HepG2 (cell line): ENCODE measurements around the gene LRRC8E. TPM values are rescaled to one million over a fixed set of nuclear protein-coding genes. Genes with fewer than 3 reads are reported as not detected.

Experiments
- ATAC-seq: fragments of 200-7000 bp; cut with Tn5 transposase; 3 replicates; pipeline ENCODE4 v1.9.1; 2020; ENCODE audit warnings: mild to moderate bottlenecking, moderate library complexity
- BruUV-seq: library from RNA; stranded (reverse); fragments of 400-500 nt; replicated peaks from 2 replicates; lab custom pipeline; 2021; lab: Mats Ljungman, UMichigan
- CTCF ChIA-PET: fragments of 300-600 bp; formaldehyde crosslinking; extraction: SDS; loops from one replicate; lab custom pipeline; 2021; ENCODE audit warnings: low total read pairs, inconsistent platforms, low intra/inter-chr PET ratio; lab: Yijun Ruan, JAX
- POLR2A ChIA-PET: fragments of 350-600 bp; sonication (Branson Sonifier 250); formaldehyde crosslinking; loops from one replicate; lab custom pipeline; 2020; ENCODE audit warnings: antibody characterized with exemption, inconsistent platforms; lab: Yijun Ruan, JAX
- DNase-seq: peaks from one replicate; pipeline ENCODE4 v3.0.0-alpha.2; 2015; ENCODE audit warnings: low spot score
- FAIRE-seq: peaks from 3 replicates; lab custom pipeline; 2011; peaks lifted over from hg19 to GRCh38; lab: Jason Lieb, UNC
- H2AFZ ChIP-seq: one replicate; pipeline ENCODE4 v1.6.1; 2011; ENCODE audit warnings: low read length, inconsistent platforms
- H3K27ac ChIP-seq: fragments of 300-600 bp; 3 replicates; pipeline ENCODE4 v1.8.0; 2011; ENCODE audit warnings: mixed run types, mild to moderate bottlenecking, mixed read lengths, low read length, inconsistent platforms; ENCODE audit not compliant: insufficient read depth; ENCODE audit errors: extremely low read length
- H3K27me3 ChIP-seq, 2 experiments: fragments of 200-600 bp in 1 of 2; 2 replicates in 1 of 2; 3 replicates in 1 of 2; pipeline versions ENCODE4 v1.6.0 to v1.8.0; 2011; ENCODE audit warnings: low read length in 2 of 2, mild to moderate bottlenecking in 2 of 2, moderate library complexity in 2 of 2, inconsistent platforms in 1 of 2; ENCODE audit not compliant: insufficient read depth in 2 of 2, control insufficient read depth in 1 of 2
- H3K36me3 ChIP-seq, 2 experiments: fragments of 200-600 bp in 1 of 2; replicated peaks in 1 of 2; 2 replicates in 1 of 2; 3 replicates in 1 of 2; pipeline versions ENCODE4 v1.5.1 to v1.8.0; 2011; ENCODE audit warnings: low read length in 2 of 2, inconsistent platforms in 1 of 2; ENCODE audit not compliant: insufficient read depth in 2 of 2, control insufficient read depth in 1 of 2
- H3K4me1 ChIP-seq: 2 replicates; pipeline ENCODE4 v1.5.1; 2012; ENCODE audit warnings: low read length, inconsistent platforms; ENCODE audit not compliant: insufficient read depth
- H3K4me2 ChIP-seq: 2 replicates; pipeline ENCODE4 v1.6.0; 2011; ENCODE audit warnings: low read depth, low read length, inconsistent platforms
- H3K4me3 ChIP-seq, 3 experiments: fragments of 200-600 bp in 1 of 3; sonication (generic), shearing (Covaris generic) in 1 of 3; replicated peaks in 1 of 3; 2 replicates each; pipeline ENCODE4 v1.5.1; 2011 to 2016; ENCODE audit warnings: low read length in 3 of 3, inconsistent platforms in 2 of 3, low read depth in 2 of 3, mild to moderate bottlenecking in 2 of 3, control low read depth in 1 of 3, mixed read lengths in 1 of 3; ENCODE audit not compliant: insufficient read depth in 1 of 3
- H3K79me2 ChIP-seq: one replicate; pipeline ENCODE4 v1.6.1; 2011; ENCODE audit warnings: low read length, inconsistent platforms; ENCODE audit not compliant: insufficient read depth
- H3K9ac ChIP-seq: 2 replicates; pipeline ENCODE4 v1.6.0; 2011; ENCODE audit warnings: mild to moderate bottlenecking, low read depth, low read length, inconsistent platforms; ENCODE audit not compliant: insufficient read depth
- H3K9me3 ChIP-seq: 2 replicates; pipeline ENCODE4 v1.5.1; 2012; ENCODE audit warnings: mild to moderate bottlenecking, low read length
- H4K20me1 ChIP-seq: 2 replicates; pipeline ENCODE4 v1.6.0; 2011; ENCODE audit warnings: inconsistent platforms, mild to moderate bottlenecking, low read length, moderate library complexity; ENCODE audit not compliant: insufficient read depth
- CC2D1A ChIP-seq: sonication (generic); formaldehyde crosslinking; IDR thresholded peaks from 2 replicates; pipeline ENCODE4 v1.8.1; 2023; ENCODE audit warnings: mild to moderate bottlenecking, missing genetic modification reagents
- KLF15 ChIP-seq: sonication (generic); formaldehyde crosslinking; IDR thresholded peaks from 2 replicates; pipeline ENCODE4 v1.8.1; 2023; ENCODE audit warnings: borderline replicate concordance, mild to moderate bottlenecking, inconsistent platforms, missing genetic modification reagents, mixed read lengths
- NCOR1 ChIP-seq: fragments of 200-600 bp; sonication (generic); IDR thresholded peaks from 2 replicates; pipeline ENCODE4 v1.7.0; 2017; ENCODE audit warnings: antibody characterized with exemption, low read length, borderline replicate concordance
- RBFOX2 ChIP-seq: fragments of 200-400 bp; formaldehyde crosslinking; IDR thresholded peaks from 2 replicates; pipeline ENCODE4 v1.6.1; 2017; ENCODE audit warnings: low read depth, mild to moderate bottlenecking, low read length
- THAP11 ChIP-seq: IDR thresholded peaks from 2 replicates; pipeline ENCODE4 v1.6.1; 2016; ENCODE audit warnings: missing biosample characterization, missing genetic modification reagents
- ZNF230 ChIP-seq: sonication (generic); formaldehyde crosslinking; IDR thresholded peaks from 2 replicates; pipeline ENCODE4 v1.4.0; 2020; ENCODE audit warnings: mild to moderate bottlenecking, missing genetic modification reagents
- ZNF775 ChIP-seq: sonication (generic); formaldehyde crosslinking; IDR thresholded peaks from 2 replicates; pipeline ENCODE4 v1.4.0; 2020; ENCODE audit warnings: missing genetic modification reagents, mild to moderate bottlenecking, moderate library complexity, borderline replicate concordance
- WGBS: methylation state at CpG from one replicate; pipeline ENCODE4 v1.1.6; 2017; ENCODE audit warnings: low lambda C conversion rate; 5-methylcytosine and 5-hydroxymethylcytosine counted together
- in situ Hi-C: cut with HindIII; loops from 2 replicates; pipeline ENCODE4 v1.10.0; 2017; ENCODE audit warnings: low pct_unique_long_range_greater_than_20kb; ENCODE audit not compliant: extremely low pct_ligation_motif_present
- intact Hi-C: fragments of 100-400 bp; cut with micrococcal nuclease; formaldehyde crosslinking; loops from one replicate; pipeline ENCODE4 v1.10.0; 2022; ENCODE audit not compliant: unreplicated experiment
- polyA plus RNA-seq, 8 experiments: library from polyadenylated mRNA; depleted of rRNA in 3 of 8; stranded (reverse) in 7 of 8; unstranded in 1 of 8; fragments of >200 nt; fragmentation: Illumina TruSeq in 4 of 8; extraction: Trizol in 4 of 8; gene quantifications; 2 replicates each; pipeline versions ENCODE4 v1.2.1 to v1.2.3, GENCODE V29; 2011 to 2016; ENCODE audit warnings: low read depth in 4 of 8, missing spikeins in 1 of 8, mixed read lengths in 1 of 8; ENCODE audit not compliant: insufficient read depth in 1 of 8
- total RNA-seq, 5 experiments: library from RNA; depleted of rRNA; stranded (reverse); fragments of >200 nt; fragmentation: Illumina TruSeq; extraction: Trizol; gene quantifications; 2 replicates each; pipeline ENCODE4 v1.2.3, GENCODE V29; 2016; ENCODE audit warnings: low read depth in 1 of 5
- TF ChIP-seq, protein P1 (sequence below), 2 experiments: sonication (generic) in 1 of 2; formaldehyde crosslinking in 1 of 2; IDR thresholded peaks; 2 replicates each; pipeline versions ENCODE4 v1.5.1 to v1.6.1; 2011 to 2020; ENCODE audit warnings: borderline replicate concordance in 1 of 2, low read depth in 1 of 2, low read length in 1 of 2, mild to moderate bottlenecking in 1 of 2, missing genetic modification reagents in 1 of 2, moderate library complexity in 1 of 2

LRRC8E gene
- total and polyA plus RNA-seq, 2 of the 13 experiments (the other 11 are each of a cell fraction or from before 2014, with no cell fraction given), result 8.0 to 10.3 TPM

- DNase-seq, result no peak
- intact Hi-C loops, result no loop called here
Observed at GRCh38 chr19:7934766-7935165, 46.5 kb downstream of the LRRC8E start.

GRCh38 chr19:7940841-7941240, 52.5 kb downstream of the LRRC8E start:
- no TSS peak for BruUV-seq
- Histone ChIP-seq H3K79me2 (peaks cover 32% of the 10 kb centered on the region), H3K27me3 (peaks cover 0 to 3% of the 10 kb centered on the region in 2 experiments; a peak in 1 of 5 replicates), H3K9me3 (no peaks in the 10 kb centered on the region), H3K4me3 (no peak overlapping the region), H3K4me2 (no peak overlapping the region), H4K20me1 (0 out of 2 replicates have a peak, but pooled peaks cover 2% of the 10 kb centered on the region), H3K36me3 (peaks cover 12 to 45% of the 10 kb centered on the region in 2 experiments), H3K27ac (no peak overlapping the region), H3K9ac (no peak overlapping the region), H2AFZ (no peak overlapping the region), H3K4me1 (peaks cover 38% of the 10 kb centered on the region)
- DNase-seq (no peak), FAIRE-seq (no peak), ATAC-seq (no peak)
- 97% methylated on average over 12 of the region's 13 CpGs for WGBS
- intact Hi-C loops, result no loop called here
- TF ChIP-seq ZNF775 (CRISPR knock-in tag) (no peak), CC2D1A (CRISPR knock-in tag) (no peak), RBFOX2 (0 out of 2 replicates have a peak, but pooled peaks have one; percentile 28)
- POLR2A ChIA-PET, result interaction anchor here (0.7 kb wide), 1 partner anchor 235 kb away, joined by 3 read pairs; no protein-coding TSS in a partner anchor
- in situ Hi-C loops, result no loop called here
- CTCF ChIA-PET, result no interaction called here

More at GRCh38 chr19:7934766-7935165, 46.5 kb downstream of the LRRC8E start:
- ATAC-seq (no peak), FAIRE-seq (no peak)
- no TSS peak for BruUV-seq
- H3K9me3 ChIP-seq, result no peaks in the 10 kb centered on the region
- H3K27ac ChIP-seq, result no peak overlapping the region
- H3K27me3 ChIP-seq, result no peaks in the 10 kb centered on the region
- H3K4me3 ChIP-seq, result no peak overlapping the region
- H4K20me1 ChIP-seq, result 0 out of 2 replicates have a peak, but pooled peaks cover 2% of the 10 kb centered on the region
- in situ Hi-C loops, result no loop called here
- H2AFZ ChIP-seq, result no peak overlapping the region
- no peak overlapping the region for H3K4me2 ChIP-seq
- no peaks in the 10 kb centered on the region for H3K4me1 ChIP-seq
- CTCF ChIA-PET, result no interaction called here
- no peak overlapping the region for H3K9ac ChIP-seq
- TF ChIP-seq, protein P1, sequence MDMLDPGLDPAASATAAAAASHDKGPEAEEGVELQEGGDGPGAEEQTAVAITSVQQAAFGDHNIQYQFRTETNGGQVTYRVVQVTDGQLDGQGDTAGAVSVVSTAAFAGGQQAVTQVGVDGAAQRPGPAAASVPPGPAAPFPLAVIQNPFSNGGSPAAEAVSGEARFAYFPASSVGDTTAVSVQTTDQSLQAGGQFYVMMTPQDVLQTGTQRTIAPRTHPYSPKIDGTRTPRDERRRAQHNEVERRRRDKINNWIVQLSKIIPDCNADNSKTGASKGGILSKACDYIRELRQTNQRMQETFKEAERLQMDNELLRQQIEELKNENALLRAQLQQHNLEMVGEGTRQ (IDR thresholded peaks at IDR 0.05; ENCODE audit: low read depth, low read length), result no peak
- TF ChIP-seq, protein P1 (CRISPR knock-in tag; IDR thresholded peaks at IDR 0.05; ENCODE audit: borderline replicate concordance), result no peak
- no peak for TF ChIP-seq ZNF230 (CRISPR knock-in tag)
- no peak for TF ChIP-seq KLF15 (CRISPR knock-in tag)
- TF ChIP-seq NCOR1, result no peak
- TF ChIP-seq THAP11 (CRISPR knock-in tag), result no peak
- H3K36me3 ChIP-seq, result peaks cover 37 to 80% of the 10 kb centered on the region in 2 experiments; a peak in 4 of 5 replicates
- WGBS, result 96% methylated on average over 21 of the region's 21 CpGs
- POLR2A ChIA-PET, result interaction anchor here (1.8 kb wide), 1 partner anchor 9 kb away, joined by 12 read pairs; the partner anchor contains the start of gene TIMM44
- H3K79me2 ChIP-seq, result no peaks in the 10 kb centered on the region
